ENCODE measurements around the gene ZNF556.
"Not testable (repeated sequence)": the region's sequence is repeated elsewhere in the genome, so short reads cannot be mapped to it uniquely, and the experiment has no call there.

Gene ZNF556

DNA sequence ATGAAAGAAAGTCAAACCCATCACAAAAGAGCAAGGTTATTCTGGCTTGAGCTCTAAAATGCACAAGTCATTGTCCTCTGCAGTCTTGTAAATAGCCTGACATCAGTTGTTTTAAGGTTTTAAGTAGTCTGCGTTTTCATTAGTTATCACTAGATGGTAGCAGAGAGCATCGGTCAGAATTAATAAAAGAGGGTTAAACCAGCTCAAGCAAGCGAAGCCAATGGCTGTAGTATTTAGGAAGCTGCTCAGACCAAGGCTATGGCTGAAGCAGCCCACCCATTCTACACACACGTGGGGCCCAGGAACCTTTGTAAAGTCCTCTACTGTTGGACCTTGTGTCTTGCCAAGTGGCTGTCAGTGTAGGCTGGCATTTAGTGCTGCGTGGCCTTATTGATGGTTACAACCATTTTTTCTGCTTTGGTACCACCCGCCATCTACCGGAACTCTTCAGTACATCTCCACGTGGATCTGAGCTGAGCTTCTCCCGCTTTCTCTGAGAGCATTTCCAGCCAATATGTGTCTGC, 20.3 kb downstream of the ZNF556 start:
- no peak overlapping the region for H3K27ac ChIP-seq
- H3K9ac ChIP-seq (ENCODE audit: insufficient read length): no peak overlapping the region
- no peaks in the 10 kb centered on the region for H3K36me3 ChIP-seq (ENCODE audit: insufficient read depth, low read length)
- peak; percentile 51 for DNase-seq (ENCODE audit: low read depth, low spot score)
- H3K4me3 ChIP-seq: no peak overlapping the region
- no peaks in the 10 kb centered on the region for H3K9me3 ChIP-seq (ENCODE audit: low read depth, low read length)
- TF ChIP-seq FOXP2 (optimal IDR thresholded peaks at IDR 0.05; ENCODE audit: control extremely low read depth, extremely low read length, insufficient read depth) (no peak), POLR2AphosphoS5 (IDR thresholded peaks at IDR 0.05; ENCODE audit: borderline replicate concordance, low read depth, low read length) (no peak), EZH2 (IDR thresholded peaks at IDR 0.05) (no peak)

DNA sequence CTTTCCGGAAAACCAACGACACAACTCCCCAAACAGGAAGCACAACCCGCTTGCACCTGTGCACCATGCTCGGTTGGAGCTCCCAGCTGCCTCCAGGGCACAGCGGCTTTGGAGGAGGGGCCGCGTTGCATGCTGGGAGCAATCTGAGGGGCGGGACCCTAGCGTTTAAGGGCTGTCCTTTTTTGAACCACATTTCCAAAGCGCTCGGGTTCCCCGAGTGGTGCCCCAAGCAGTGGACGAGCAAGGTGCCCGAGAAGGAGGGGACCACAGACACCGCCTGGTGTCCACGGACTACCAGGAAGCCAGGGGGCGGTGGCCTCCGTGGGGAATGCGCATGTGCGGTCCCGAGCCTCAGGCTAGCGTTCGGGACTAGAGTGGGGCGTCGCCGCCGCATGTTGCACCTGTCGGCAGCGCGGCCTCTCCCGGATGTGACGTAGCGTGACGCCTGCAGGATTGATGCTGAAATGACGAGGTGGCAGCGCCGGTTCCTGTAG, 21.6 kb downstream of the ZNF556 start:
- no peak for TF ChIP-seq POLR2AphosphoS5 (IDR thresholded peaks at IDR 0.05; ENCODE audit: borderline replicate concordance, low read depth, low read length)
- no peak for TF ChIP-seq FOXP2 (optimal IDR thresholded peaks at IDR 0.05; ENCODE audit: control extremely low read depth, extremely low read length, insufficient read depth)
- TF ChIP-seq EZH2 (IDR thresholded peaks at IDR 0.05): no peak
- no peaks in the 10 kb centered on the region for H3K36me3 ChIP-seq (ENCODE audit: insufficient read depth, low read length)
- DNase-seq (ENCODE audit: low read depth, low spot score): no peak
- no peaks in the 10 kb centered on the region for H3K9me3 ChIP-seq (ENCODE audit: low read depth, low read length)
- no peak overlapping the region for H3K27ac ChIP-seq
- no peak overlapping the region for H3K9ac ChIP-seq (ENCODE audit: insufficient read length)
- H3K4me3 ChIP-seq: no peak overlapping the region

DNA sequence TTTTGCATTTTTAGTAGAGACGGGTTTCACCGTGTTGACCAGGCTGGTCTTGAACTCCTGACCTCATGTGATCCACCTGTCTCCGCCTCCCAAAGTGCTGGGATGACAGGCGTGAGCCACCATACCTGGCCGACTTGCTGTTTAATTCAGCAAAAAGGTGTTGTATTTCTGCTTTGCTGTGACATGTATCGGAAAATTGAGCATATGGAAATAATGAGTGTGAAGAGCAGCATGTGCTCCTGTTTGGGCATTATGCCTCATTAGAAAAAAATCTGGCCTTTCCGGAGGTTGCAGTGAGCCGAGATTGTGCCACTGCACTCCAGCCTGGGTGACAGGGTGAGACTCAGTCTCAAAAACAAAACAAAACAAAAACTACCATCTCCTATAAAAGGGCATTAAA, 23.4 kb downstream of the ZNF556 start:
- not testable (repeated sequence) for H3K9me3 ChIP-seq (ENCODE audit: low read depth, low read length); H3K4me3 ChIP-seq; H3K36me3 ChIP-seq (ENCODE audit: insufficient read depth, low read length); H3K9ac ChIP-seq (ENCODE audit: insufficient read length); H3K27ac ChIP-seq; DNase-seq (ENCODE audit: low read depth, low spot score)

DNA sequence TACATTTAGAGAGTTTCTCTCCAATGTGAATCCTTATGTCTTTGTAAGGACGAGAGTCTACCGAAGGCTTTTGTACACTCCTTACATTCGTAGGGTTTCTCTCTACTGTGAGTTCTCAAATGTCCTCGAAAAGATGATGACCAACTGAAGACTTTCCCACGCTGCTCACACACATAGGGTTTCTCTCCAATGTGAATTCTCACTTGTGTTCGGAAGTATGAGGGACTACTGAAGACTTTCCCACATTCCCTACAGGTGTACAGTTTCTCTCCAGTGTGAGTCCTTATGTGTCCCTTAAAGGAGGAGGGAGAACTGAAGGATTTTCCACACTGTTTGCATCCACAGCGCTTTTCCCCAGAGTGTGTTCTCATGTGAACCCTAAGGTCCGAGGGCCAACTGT, 29.6 kb downstream of the ZNF556 start:
- Histone ChIP-seq H3K9ac (ENCODE audit: insufficient read length) (no peak overlapping the region), H3K4me3 (no peak overlapping the region), H3K27ac (no peak overlapping the region), H3K36me3 (ENCODE audit: insufficient read depth, low read length) (no peaks in the 10 kb centered on the region), H3K9me3 (ENCODE audit: low read depth, low read length) (0 out of 2 replicates have a peak, but pooled peaks cover 7% of the 10 kb centered on the region)
- no peak for DNase-seq (ENCODE audit: low read depth, low spot score)
- TF ChIP-seq POLR2AphosphoS5 (IDR thresholded peaks at IDR 0.05; ENCODE audit: borderline replicate concordance, low read depth, low read length) (no peak), FOXP2 (optimal IDR thresholded peaks at IDR 0.05; ENCODE audit: control extremely low read depth, extremely low read length, insufficient read depth) (no peak), EZH2 (IDR thresholded peaks at IDR 0.05) (no peak)

DNA sequence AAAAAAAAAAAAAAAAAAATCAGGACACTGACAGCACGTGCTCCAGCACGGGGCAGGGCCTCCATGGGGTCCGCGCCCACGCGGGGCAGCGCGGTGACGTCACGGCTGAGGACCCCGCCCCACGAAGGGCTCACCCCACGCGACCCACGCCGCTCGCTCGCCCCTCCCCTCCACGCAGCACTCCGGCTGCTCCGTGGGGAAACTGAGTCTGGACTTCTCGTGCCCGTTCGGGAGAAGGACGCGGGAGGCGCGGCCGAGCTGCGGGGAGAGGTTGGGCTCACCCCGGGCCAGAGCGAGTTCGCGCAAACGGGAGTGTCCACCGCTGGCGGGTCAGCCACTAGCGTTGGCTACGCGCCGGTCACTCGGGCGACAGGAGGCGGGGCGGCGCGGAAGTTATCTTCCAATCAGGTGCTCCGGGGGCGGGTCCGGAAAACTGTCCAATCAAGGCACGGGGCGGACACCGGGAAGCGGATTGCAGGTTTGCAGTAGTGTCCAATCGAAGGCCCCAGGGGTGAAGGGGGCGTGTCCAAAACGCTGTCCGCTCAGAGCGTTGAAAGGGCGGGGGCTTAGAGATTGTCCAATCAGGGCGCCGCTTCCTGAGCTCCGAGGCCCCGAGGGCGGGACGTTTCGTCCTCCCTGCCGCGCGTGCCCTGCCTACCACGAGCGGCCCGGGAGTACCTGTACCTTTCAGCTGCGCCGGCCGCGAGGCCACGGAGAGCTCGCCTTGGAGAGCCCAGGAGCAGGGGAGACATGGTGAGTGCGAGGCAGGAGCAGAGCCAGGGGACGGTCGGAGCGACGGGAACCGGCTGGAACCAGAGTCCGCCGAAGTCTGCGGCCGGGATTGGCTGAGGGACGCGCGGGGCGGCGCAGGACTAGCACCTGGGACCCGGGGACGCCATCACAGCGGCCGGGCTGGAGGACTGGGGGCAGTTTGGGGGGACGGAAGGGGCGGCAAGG, 33.4 kb downstream of the ZNF556 start, which contains the start of gene ZNF57:
TSS of gene ZNF57 (plus strand) at position 633 of the 957 bp plus-strand sequence. CDS start at position 751, 118 bp downstream.
- H3K36me3 ChIP-seq (ENCODE audit: insufficient read depth, low read length): no peaks in the 10 kb centered on the region
- peak; percentile 94 for DNase-seq (ENCODE audit: low read depth, low spot score)
- H3K4me3 ChIP-seq: peak within 1 kb of the TSS; percentile 84
- H3K9ac ChIP-seq (ENCODE audit: insufficient read length): peak within 1 kb of the TSS; percentile 62
- no peak within 1 kb of the TSS for H3K27ac ChIP-seq
- no peak for TF ChIP-seq EZH2 (IDR thresholded peaks at IDR 0.05)
- TF ChIP-seq FOXP2 (optimal IDR thresholded peaks at IDR 0.05; ENCODE audit: control extremely low read depth, extremely low read length, insufficient read depth): no peak
- peak; percentile 60; the same call in 1 of the 2 replicates for TF ChIP-seq POLR2AphosphoS5 (IDR thresholded peaks at IDR 0.05; ENCODE audit: borderline replicate concordance, low read depth, low read length)
- 0 out of 2 replicates have a peak, but pooled peaks cover 7% of the 10 kb centered on the region for H3K9me3 ChIP-seq (ENCODE audit: low read depth, low read length)

DNA sequence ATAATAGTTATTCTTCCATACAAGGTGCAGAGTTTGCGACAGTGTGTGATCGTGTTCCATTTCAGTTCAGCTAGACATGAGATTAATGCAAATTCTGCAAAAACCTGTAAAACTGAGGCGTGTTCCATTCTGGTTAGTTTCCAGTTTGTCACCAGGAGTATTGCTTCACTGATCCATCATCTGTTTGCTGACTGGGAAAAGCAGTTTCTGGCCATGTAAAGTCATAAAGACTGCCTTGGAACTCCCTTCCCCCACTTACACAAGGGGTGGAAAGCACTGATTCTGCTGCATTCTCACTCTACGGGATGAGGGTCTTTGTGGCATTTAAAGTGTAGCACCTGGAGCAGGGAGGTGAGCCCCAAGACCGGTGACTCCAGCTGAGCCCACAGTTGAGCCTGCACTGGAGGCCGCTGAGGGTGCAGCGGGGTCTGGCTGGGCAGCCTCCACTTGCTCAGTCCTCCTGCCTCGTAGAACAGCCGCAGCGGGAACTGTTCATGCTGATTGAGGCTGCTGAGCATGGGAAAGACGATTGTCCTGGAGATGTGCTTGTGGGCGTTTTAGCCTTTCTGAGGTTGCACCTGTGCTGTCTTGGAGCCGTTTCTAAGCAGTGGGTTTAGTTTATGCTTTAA, 35.6 kb downstream of the ZNF556 start:
- H3K36me3 ChIP-seq (ENCODE audit: insufficient read depth, low read length): no peaks in the 10 kb centered on the region
- H3K27ac ChIP-seq: no peak overlapping the region
- no peak overlapping the region for H3K9ac ChIP-seq (ENCODE audit: insufficient read length)
- H3K9me3 ChIP-seq (ENCODE audit: low read depth, low read length): no peaks in the 10 kb centered on the region
- no peak for DNase-seq (ENCODE audit: low read depth, low spot score)
- TF ChIP-seq POLR2AphosphoS5 (IDR thresholded peaks at IDR 0.05; ENCODE audit: borderline replicate concordance, low read depth, low read length) (no peak), EZH2 (IDR thresholded peaks at IDR 0.05) (no peak), FOXP2 (optimal IDR thresholded peaks at IDR 0.05; ENCODE audit: control extremely low read depth, extremely low read length, insufficient read depth) (no peak)
- H3K4me3 ChIP-seq: no peak overlapping the region

DNA sequence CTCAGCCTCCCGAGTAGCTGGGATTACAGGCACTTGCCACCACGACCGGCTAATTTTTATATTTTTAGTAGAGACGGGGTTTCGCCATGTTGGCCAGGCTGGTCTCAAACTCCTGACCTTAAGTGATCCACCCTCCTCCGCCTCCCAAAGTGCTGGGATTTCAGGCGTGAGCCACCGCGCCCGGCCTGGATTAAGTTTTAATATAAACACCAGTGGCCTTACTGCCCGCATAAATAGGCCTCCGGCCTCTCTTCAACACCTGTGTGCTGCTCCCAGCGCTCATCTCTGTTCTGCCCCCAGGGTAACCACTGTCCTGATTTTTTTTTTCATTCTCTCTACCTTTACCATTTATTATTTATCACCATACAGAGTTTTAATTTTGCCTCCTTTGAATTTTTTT, 36.2 kb downstream of the ZNF556 start:
- H3K9ac ChIP-seq (ENCODE audit: insufficient read length); DNase-seq (ENCODE audit: low read depth, low spot score); H3K9me3 ChIP-seq (ENCODE audit: low read depth, low read length); H3K36me3 ChIP-seq (ENCODE audit: insufficient read depth, low read length); H3K27ac ChIP-seq; H3K4me3 ChIP-seq: not testable (repeated sequence)

DNA sequence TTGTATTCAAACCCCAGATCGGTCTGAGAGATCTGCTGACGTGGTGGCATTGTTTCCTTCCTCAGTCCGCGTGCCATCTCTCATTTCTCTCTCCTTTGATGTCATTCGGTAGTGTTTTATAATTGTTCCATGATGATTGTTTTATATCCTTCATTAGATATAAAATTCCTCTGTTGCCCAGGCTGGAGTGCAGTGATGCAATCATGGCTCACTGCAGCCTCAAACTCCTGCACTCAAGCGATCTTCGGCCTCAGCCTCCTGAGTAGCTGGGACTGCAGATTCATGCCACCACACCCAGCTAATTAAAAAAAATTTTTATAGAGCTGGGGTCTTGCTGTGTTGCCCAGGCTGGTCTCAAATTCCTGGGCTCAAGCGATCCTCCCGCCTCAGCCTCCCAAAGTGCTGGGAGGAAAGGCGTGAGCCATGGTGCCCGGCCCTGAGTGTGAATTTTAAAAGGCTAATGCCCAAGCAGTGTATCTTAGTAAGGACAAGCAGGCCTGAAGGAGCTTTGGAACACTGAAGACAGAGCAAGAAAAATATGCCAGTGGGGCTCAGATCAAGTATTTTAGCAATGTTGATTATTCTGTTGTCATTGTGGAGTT, 38.9 kb downstream of the ZNF556 start:
- no peaks in the 10 kb centered on the region for H3K9me3 ChIP-seq (ENCODE audit: low read depth, low read length)
- no peak for DNase-seq (ENCODE audit: low read depth, low spot score)
- TF ChIP-seq POLR2AphosphoS5 (IDR thresholded peaks at IDR 0.05; ENCODE audit: borderline replicate concordance, low read depth, low read length) (no peak), EZH2 (IDR thresholded peaks at IDR 0.05) (no peak), FOXP2 (optimal IDR thresholded peaks at IDR 0.05; ENCODE audit: control extremely low read depth, extremely low read length, insufficient read depth) (no peak)
- no peak overlapping the region for H3K27ac ChIP-seq
- H3K4me3 ChIP-seq: no peak overlapping the region
- no peaks in the 10 kb centered on the region for H3K36me3 ChIP-seq (ENCODE audit: insufficient read depth, low read length)
- H3K9ac ChIP-seq (ENCODE audit: insufficient read length): no peak overlapping the region
